Heart right ventricle (tissue), 16 donors: ENCODE results near the gene PDE4D. TPM values are rescaled to one million over a fixed set of nuclear protein-coding genes. Genes with fewer than 3 reads are reported as not detected.
A peak's percentile ranks its signal among the peaks of the same experiment; 100 is the strongest.

ENCODE experiments used
- ATAC-seq, 8 donors: fragments of 200-7000 bp; cut with Tn5 transposase; one replicate each; pipeline ENCODE4 v1.9.1; 2020; ENCODE audit warnings: mild to moderate bottlenecking in 8 of 8, moderate library complexity in 8 of 8, moderate number of reproducible peaks in 1 of 8
- DNase-seq, 2 donors: peaks; one replicate each; pipeline ENCODE4 v3.0.0-alpha.2; 2020
- H3K27ac ChIP-seq, 10 donors: fragments of 200-600 bp; sonication (generic) in 2 of 10; one replicate each; pipeline versions ENCODE4 v1.5.0 to v1.8.0; 2020 to 2022; ENCODE audit warnings: mild to moderate bottlenecking in 3 of 10
- H3K27me3 ChIP-seq, 7 donors: fragments of 200-600 bp; one replicate each; pipeline ENCODE4 v1.8.0; 2021 to 2022; ENCODE audit warnings: mild to moderate bottlenecking in 2 of 7
- H3K36me3 ChIP-seq, 9 donors: fragments of 200-600 bp; sonication (generic) in 1 of 9; one replicate each; pipeline versions ENCODE4 v1.5.0 to v1.8.0; 2020 to 2022; ENCODE audit warnings: mild to moderate bottlenecking in 2 of 9
- H3K4me1 ChIP-seq, 9 donors: fragments of 200-600 bp; sonication (generic) in 1 of 9; one replicate each; pipeline versions ENCODE4 v1.5.0 to v1.8.0; 2020 to 2022; ENCODE audit warnings: mild to moderate bottlenecking in 4 of 9
- H3K4me3 ChIP-seq, 10 donors: fragments of 200-600 bp; sonication (generic) in 2 of 10; one replicate each; pipeline versions ENCODE4 v1.5.0 to v1.8.0; 2020 to 2022; ENCODE audit warnings: mild to moderate bottlenecking in 7 of 10, moderate library complexity in 2 of 10
- H3K9me3 ChIP-seq, 11 donors: fragments of 200-600 bp in 10 of 11; sonication (generic) in 2 of 11; one replicate each; pipeline versions ENCODE4 v1.5.0 to v1.8.0; 2013 to 2022; ENCODE audit warnings: mild to moderate bottlenecking in 2 of 11, control low read depth in 1 of 11, moderate library complexity in 1 of 11
- WGBS, 2 donors: extraction: QIAGEN DNeasy Blood & Tissue Kit; methylation state at CpG; one replicate each; pipeline ENCODE4 v1.1.7; 2013; ENCODE audit warnings: inconsistent platforms in 1 of 2; 5-methylcytosine and 5-hydroxymethylcytosine counted together
- intact Hi-C, 10 donors: fragments of 100-400 bp; cut with DNase I; formaldehyde crosslinking; loops; one replicate each; pipeline versions ENCODE4 v1.11.1 to v1.14.2; 2022
- polyA plus RNA-seq, 2 donors: library from polyadenylated mRNA; stranded (reverse); fragments of 200-250 nt; gene quantifications; one replicate each; pipeline ENCODE4 v1.2.3, GENCODE V29; 2013
- total RNA-seq, 10 donors: library from RNA; stranded (reverse); fragmentation: NEBNext Ultra II Directional in 3 of 10; extraction: Animal tissue kit (Norgen Biotek cat#: 25700) in 3 of 10; gene quantifications; one replicate each; pipeline versions ENCODE4 v1.2.1 to v1.2.4, GENCODE V29; 2021 to 2023
- TF ChIP-seq, protein P1 (sequence below), 9 donors: fragments of 200-600 bp; sonication (generic) in 2 of 9; IDR thresholded peaks; one replicate each; pipeline versions ENCODE4 v1.5.0 to v1.8.0; 2021 to 2022; ENCODE audit warnings: antibody characterized with exemption in 9 of 9, mild to moderate bottlenecking in 5 of 9, moderate library complexity in 1 of 9
- donor health status: Arrhythmogenic right ventricular cardiomyopathy.
- donor health status: ischemic (EF 13 %, LVEDD 7.1; RV severe dilation, severe dysfunction).
- donor health status: healthy with polysubstance abuse.
- donor health status: DM: no; HTN: yes; CAD: no.
- donor health status: DM: no; HTN: no; CAD: no.
- donor health status: ischemic (EF 25% LVEDD 6.9; RV normal size, moderate dysfunction).
- donor health status: ischemic (EF 25% LVEDD 5.7; RV mildly dilated, moderate dysfunction).
- donor health status: healthy.
- donor health status: DM: yes; HTN: yes; CAD: no.
- donor health status: Ischemic cardiomyopathy.
- donor health status: ischemic (EF 35%, LVEDD 5.7; RV mildly dilated, moderate dysfunction).
- donor health status: nonischemic (EF 11% LVEDD 7.7; RV severe dilation, severe dysfunction).
- donor health status: DM: yes; HTN: yes; CAD: no.
- donor health status: PGD.
- donor health status: ischemic (EF 29% LVEDD 5.4; RV normal size, mild dysfunction).
- donor health status: nonischemic (EF 23%, LVEDD 6.1; RV moderate dilation, normal function).

PDE4D gene
- total and polyA plus RNA-seq, 12 donors: 5.8 to 83.2 (median 39.5) TPM

DNA sequence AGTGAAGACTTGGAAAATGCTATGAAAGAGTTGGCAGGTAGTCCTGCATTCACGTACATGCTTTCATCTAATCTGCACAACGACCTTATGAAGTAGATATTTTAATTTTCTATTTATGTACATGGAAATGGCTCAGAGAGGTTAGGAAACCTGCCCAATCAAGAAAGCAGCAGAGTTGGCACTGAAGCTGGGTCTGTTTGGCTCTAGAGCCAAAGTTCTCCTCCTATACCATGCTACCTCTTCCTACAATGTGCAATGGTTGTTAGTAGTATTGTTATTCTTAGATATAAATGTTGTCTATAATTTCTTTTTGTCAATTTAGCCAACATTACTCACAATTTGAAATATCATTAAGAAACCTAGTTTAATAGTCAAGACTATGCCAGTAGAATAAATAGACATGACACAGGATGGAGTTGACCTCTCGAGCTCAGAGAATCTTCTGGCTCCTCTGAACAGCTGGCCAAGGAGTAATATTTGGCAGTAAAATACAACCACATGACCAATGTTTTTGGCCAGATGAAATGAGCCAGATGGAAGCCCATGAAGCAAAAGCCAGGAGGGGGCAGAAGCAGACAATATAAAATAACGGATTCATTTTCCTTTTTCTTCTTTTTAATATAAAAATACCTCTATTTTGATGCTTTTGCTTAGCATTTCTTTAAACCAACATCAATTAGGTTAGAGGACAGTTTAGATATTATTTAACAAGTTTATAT is 542.3 kb downstream of the PDE4D start:
- intact Hi-C loops: loop anchor here in 3 of 10 donors (10.0 kb wide), 3 partner anchors 76 to 316 kb away; no protein-coding TSS in a partner anchor
- peak overlapping the region in 5 of 10 donors; percentile 35 to 64 (median 57) for H3K27ac ChIP-seq
- TF ChIP-seq, protein P1, sequence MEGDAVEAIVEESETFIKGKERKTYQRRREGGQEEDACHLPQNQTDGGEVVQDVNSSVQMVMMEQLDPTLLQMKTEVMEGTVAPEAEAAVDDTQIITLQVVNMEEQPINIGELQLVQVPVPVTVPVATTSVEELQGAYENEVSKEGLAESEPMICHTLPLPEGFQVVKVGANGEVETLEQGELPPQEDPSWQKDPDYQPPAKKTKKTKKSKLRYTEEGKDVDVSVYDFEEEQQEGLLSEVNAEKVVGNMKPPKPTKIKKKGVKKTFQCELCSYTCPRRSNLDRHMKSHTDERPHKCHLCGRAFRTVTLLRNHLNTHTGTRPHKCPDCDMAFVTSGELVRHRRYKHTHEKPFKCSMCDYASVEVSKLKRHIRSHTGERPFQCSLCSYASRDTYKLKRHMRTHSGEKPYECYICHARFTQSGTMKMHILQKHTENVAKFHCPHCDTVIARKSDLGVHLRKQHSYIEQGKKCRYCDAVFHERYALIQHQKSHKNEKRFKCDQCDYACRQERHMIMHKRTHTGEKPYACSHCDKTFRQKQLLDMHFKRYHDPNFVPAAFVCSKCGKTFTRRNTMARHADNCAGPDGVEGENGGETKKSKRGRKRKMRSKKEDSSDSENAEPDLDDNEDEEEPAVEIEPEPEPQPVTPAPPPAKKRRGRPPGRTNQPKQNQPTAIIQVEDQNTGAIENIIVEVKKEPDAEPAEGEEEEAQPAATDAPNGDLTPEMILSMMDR (IDR thresholded peaks at IDR 0.05): peak in 7 of 9 donors; percentile 5 to 65 (median 45)

DNA sequence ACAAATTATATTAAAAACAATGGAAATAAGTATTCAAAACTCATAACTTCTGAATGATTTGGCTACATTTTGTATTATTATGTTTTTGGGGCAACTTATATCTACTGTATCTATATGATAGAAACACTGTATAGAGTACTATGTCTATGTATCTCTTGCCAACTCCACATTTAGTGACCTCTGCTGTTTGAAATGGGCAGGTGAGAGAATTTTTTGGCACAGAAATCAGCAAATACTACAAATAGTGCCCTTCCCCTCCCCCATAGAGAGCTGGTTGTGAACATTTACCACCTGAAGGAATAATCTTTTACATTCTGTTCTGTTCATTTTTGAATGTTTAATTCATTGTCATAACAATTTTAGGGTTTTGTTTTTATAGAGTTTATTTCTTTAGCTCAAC is 545.3 kb downstream of the PDE4D start:
- no peaks in the 10 kb centered on the region for H3K27me3 ChIP-seq
- DNase-seq (no peak), ATAC-seq (no peak)
- intact Hi-C loops: no loop called here
- H3K4me3 ChIP-seq: no peak overlapping the region
- no peaks in the 10 kb centered on the region for H3K9me3 ChIP-seq
- H3K27ac ChIP-seq: no peak overlapping the region
- TF ChIP-seq, protein P1 (IDR thresholded peaks at IDR 0.05): no peak
- peaks cover 0 to 27% (median 15%) of the 10 kb centered on the region in 9 donors for H3K4me1 ChIP-seq
- no peaks in the 10 kb centered on the region for H3K36me3 ChIP-seq

More for the DNA sequence above, 542.3 kb downstream of the PDE4D start:
- DNase-seq (peak in 1 of 2 donors; percentile 48), ATAC-seq (peak; percentile 84 to 96 (median 95))
- 18 to 29% methylated on average over 4 of the region's 4 CpGs for WGBS, 2 donors
- peak overlapping the region in 1 of 10 donors; percentile 15 for H3K4me3 ChIP-seq
- H3K36me3 ChIP-seq: no peaks in the 10 kb centered on the region
- H3K27me3 ChIP-seq: no peaks in the 10 kb centered on the region
- no peaks in the 10 kb centered on the region for H3K9me3 ChIP-seq
- H3K4me1 ChIP-seq: peaks cover 0 to 35% (median 23%) of the 10 kb centered on the region in 9 donors

DNA sequence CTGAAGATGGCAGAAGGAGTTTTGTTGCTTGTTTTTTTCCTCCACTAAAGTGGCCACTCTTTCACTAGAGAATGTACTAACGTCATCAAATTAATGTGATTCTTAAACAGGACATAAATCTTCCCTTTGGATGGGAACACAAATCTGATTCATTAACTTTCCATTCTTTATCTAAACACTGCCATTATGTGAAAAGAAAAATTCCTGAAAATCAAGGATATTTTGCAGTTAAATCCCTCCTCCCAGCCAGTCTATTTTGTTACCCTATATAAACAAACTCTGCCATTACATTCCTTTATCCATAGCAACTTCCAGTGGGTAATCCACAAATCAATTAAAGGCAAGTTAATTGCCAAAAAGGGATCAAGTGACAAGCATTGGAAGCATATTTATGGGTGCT is 546.5 kb downstream of the PDE4D start:
- H3K27ac ChIP-seq: no peak overlapping the region
- H3K36me3 ChIP-seq: no peaks in the 10 kb centered on the region
- peaks cover 0 to 17% (median 11%) of the 10 kb centered on the region in 9 donors for H3K4me1 ChIP-seq
- 80 to 81% methylated on average over 1 of the region's 1 CpG for WGBS, 2 donors
- H3K4me3 ChIP-seq: no peak overlapping the region
- DNase-seq (no peak), ATAC-seq (no peak)
- intact Hi-C loops: no loop called here
- TF ChIP-seq, protein P1 (IDR thresholded peaks at IDR 0.05): no peak
- H3K9me3 ChIP-seq: no peaks in the 10 kb centered on the region
- H3K27me3 ChIP-seq: no peaks in the 10 kb centered on the region

DNA sequence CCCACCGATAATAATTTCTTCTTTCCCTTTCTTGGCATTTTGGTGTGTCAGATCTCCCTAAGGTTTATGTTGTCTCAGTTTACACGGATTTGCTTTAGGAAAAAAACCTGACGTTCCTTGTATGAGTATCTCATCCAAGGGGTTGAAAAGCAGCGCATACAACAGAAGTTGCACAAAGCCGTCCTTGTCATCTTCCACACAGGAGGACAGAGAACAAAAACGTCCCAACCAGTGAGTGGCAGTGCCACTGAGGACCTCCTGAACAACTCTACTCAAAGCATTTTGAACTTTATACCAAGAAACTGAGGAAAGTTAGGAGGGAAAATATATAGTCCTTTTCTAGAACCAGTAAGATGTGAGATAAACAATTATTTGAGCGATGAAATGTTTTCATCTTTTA is 547.0 kb downstream of the PDE4D start:
- Histone ChIP-seq H3K27me3 (no peaks in the 10 kb centered on the region), H3K27ac (no peak overlapping the region), H3K36me3 (no peaks in the 10 kb centered on the region), H3K9me3 (no peaks in the 10 kb centered on the region), H3K4me3 (no peak overlapping the region), H3K4me1 (peaks cover 0 to 12% (median 7%) of the 10 kb centered on the region in 9 donors)
- ATAC-seq (no peak), DNase-seq (no peak)
- WGBS, 2 donors: 78 to 82% methylated on average over 7 of the region's 7 CpGs
- intact Hi-C loops: no loop called here
- TF ChIP-seq, protein P1 (IDR thresholded peaks at IDR 0.05): no peak
